HEK293T (cell line): ENCODE results near the gene CAPN15.

Experiments used
- BHLHE40 ChIP-seq: fragments of 450-650 bp; IDR thresholded peaks from 2 replicates; pipeline ENCODE4 v1.6.1; 2016; ENCODE audit warnings: mild to moderate bottlenecking, moderate library complexity, borderline replicate concordance
- HDGF ChIP-seq: fragments of 450-650 bp; IDR thresholded peaks from 2 replicates; pipeline ENCODE4 v1.6.1; 2017; ENCODE audit warnings: antibody characterized with exemption, borderline replicate concordance
- SP1 ChIP-seq: fragments of 450-650 bp; IDR thresholded peaks from 2 replicates; pipeline ENCODE4 v1.6.1; 2017
- SUZ12 ChIP-seq: fragments of 450-650 bp; IDR thresholded peaks from 2 replicates; pipeline ENCODE4 v1.6.1; 2016; ENCODE audit warnings: mild to moderate bottlenecking
- ZNF384 ChIP-seq: fragments of 450-650 bp; IDR thresholded peaks from 2 replicates; pipeline ENCODE4 v1.6.1; 2016

- TF ChIP-seq SUZ12, result no peak
- TF ChIP-seq ZNF384, result no peak
- no peak for TF ChIP-seq BHLHE40
- no peak for TF ChIP-seq SP1
- TF ChIP-seq HDGF, result no peak
Measured at GRCh38 chr16:582614-583331, 55.3 kb downstream of the CAPN15 start.
